PC-3 (cell line): ENCODE data around the gene PCDHB2. TPM values are rescaled to one million over a fixed set of nuclear protein-coding genes. Genes with fewer than 3 reads are reported as not detected.

Source experiments
- ATAC-seq: fragments of 200-7000 bp; cut with Tn5 transposase; 2 replicates; pipeline ENCODE4 v1.9.1; 2020; ENCODE audit warnings: mild to moderate bottlenecking, moderate library complexity
- Bru-seq: library from RNA; stranded (reverse); fragments of 400-500 nt; gene quantifications from one replicate; lab custom pipeline; 2021; lab: Mats Ljungman, UMichigan
- BruChase-seq, 2 experiments: library from RNA; stranded (reverse); fragments of 400-500 nt; gene quantifications; one replicate each; lab custom pipeline; 2021; lab: Mats Ljungman, UMichigan
- BruUV-seq: library from RNA; stranded (reverse); fragments of 400-500 nt; replicated peaks from 2 replicates; lab custom pipeline; 2021; lab: Mats Ljungman, UMichigan
- CTCF ChIA-PET: fragments of 300-600 bp; sonication (Branson Sonifier 250); formaldehyde crosslinking; loops from one replicate; lab custom pipeline; 2022; ENCODE audit warnings: antibody characterized with exemption; lab: Charles Lee
- POLR2A ChIA-PET: fragments of 300-600 bp; sonication (Branson Sonifier 250); formaldehyde crosslinking; loops from one replicate; lab custom pipeline; 2022; ENCODE audit warnings: antibody characterized with exemption; ENCODE audit not compliant: unreplicated experiment; lab: Charles Lee
- DNase-seq: peaks from one replicate; pipeline ENCODE4 v3.0.0-alpha.2; 2015
- H2AFZ ChIP-seq: fragments of 300-600 bp; sonication (generic); 2 replicates; pipeline ENCODE4 v1.6.0; 2016; ENCODE audit warnings: antibody characterized with exemption, low read length
- H3F3A ChIP-seq: fragments of 300-600 bp; sonication (generic); one replicate; pipeline ENCODE4 v1.6.0; 2017; ENCODE audit warnings: antibody characterized with exemption, low read length, control low read depth, mild to moderate bottlenecking; ENCODE audit not compliant: unreplicated experiment
- H3K27ac ChIP-seq: fragments of 300-600 bp; sonication (generic); 2 replicates; pipeline ENCODE4 v1.5.1; 2016; ENCODE audit warnings: mild to moderate bottlenecking, low read length
- H3K27me3 ChIP-seq: fragments of 300-600 bp; sonication (generic); 2 replicates; pipeline ENCODE4 v1.6.1; 2016; ENCODE audit warnings: low read length, mixed read lengths
- H3K36me3 ChIP-seq: fragments of 300-600 bp; sonication (generic); 2 replicates; pipeline ENCODE4 v1.6.1; 2016; ENCODE audit warnings: low read depth, mixed run types, low read length, mixed read lengths
- H3K4me1 ChIP-seq: fragments of 300-600 bp; sonication (generic); 2 replicates; pipeline ENCODE4 v1.5.1; 2016; ENCODE audit warnings: low read length; ENCODE audit not compliant: insufficient read depth
- H3K4me2 ChIP-seq: fragments of 300-600 bp; sonication (generic); 2 replicates; pipeline ENCODE4 v1.6.0; 2016; ENCODE audit warnings: low read length
- H3K4me3 ChIP-seq: fragments of 300-600 bp; sonication (generic); 2 replicates; pipeline ENCODE4 v1.5.1; 2016; ENCODE audit warnings: mild to moderate bottlenecking, low read length, mixed read lengths
- H3K79me2 ChIP-seq: fragments of 300-600 bp; sonication (generic); 2 replicates; pipeline ENCODE4 v1.6.1; 2017; ENCODE audit warnings: low read length, mixed read lengths
- H3K9ac ChIP-seq: fragments of 300-600 bp; sonication (generic); 2 replicates; pipeline ENCODE4 v1.6.0; 2016; ENCODE audit warnings: mild to moderate bottlenecking, low read length
- H3K9me2 ChIP-seq: fragments of 300-600 bp; sonication (generic); replicated peaks from 2 replicates; pipeline ENCODE4 v1.6.1; 2016; ENCODE audit warnings: mixed run types, low read length, mixed read lengths
- H3K9me3 ChIP-seq: fragments of 300-600 bp; sonication (generic); 2 replicates; pipeline ENCODE4 v1.6.1; 2016; ENCODE audit warnings: low read length, mixed read lengths
- H4K20me1 ChIP-seq: fragments of 300-600 bp; sonication (generic); 2 replicates; pipeline ENCODE4 v1.6.1; 2016; ENCODE audit warnings: low read length, mixed read lengths
- CTCF ChIP-seq: fragments of 300-600 bp; sonication (generic); conservative IDR thresholded peaks from 2 replicates; pipeline ENCODE4 v1.5.1; 2017; ENCODE audit warnings: antibody characterized with exemption, low read depth, mild to moderate bottlenecking, low read length
- EZH2 ChIP-seq: fragments of 300-600 bp; sonication (generic); IDR thresholded peaks from one replicate; pipeline ENCODE4 v1.6.1; 2017; ENCODE audit warnings: antibody characterized with exemption, mild to moderate bottlenecking, low read length; ENCODE audit not compliant: unreplicated experiment
- EZH2phosphoT487 ChIP-seq: fragments of 300-600 bp; sonication (generic); IDR thresholded peaks from 2 replicates; pipeline ENCODE4 v1.6.1; 2018; ENCODE audit warnings: mild to moderate bottlenecking, antibody characterized with exemption, low read length, borderline replicate concordance
- intact Hi-C: fragments of 100-400 bp; cut with micrococcal nuclease; formaldehyde crosslinking; loops from 2 replicates; pipeline ENCODE4 v1.9.0; 2023
- long read RNA-seq: library from polyadenylated mRNA; unstranded; transcript quantifications from one replicate; pipeline ENCODE4 v2.0.0, GENCODE V29; 2021; ENCODE audit not compliant: unreplicated experiment
- total RNA-seq: library from RNA; depleted of rRNA; stranded (reverse); fragments of >200 nt; gene quantifications from 2 replicates; pipeline ENCODE4 v1.2.3, GENCODE V29; 2014; rRNA removed

PCDHB2 gene
- total RNA-seq = 13.8 and 15.0 TPM in 2 replicates
- percentile 63 among the genes with signal in this experiment for Bru-seq, nascent RNA
- BruChase-seq, experiment 1, labeled RNA remaining after a 6-hour chase = percentile 85 among the genes with signal in this experiment
- percentile 82 among the genes with signal in this experiment for BruChase-seq, experiment 2, labeled RNA remaining after a 2-hour chase
- long read RNA-seq, full-length matches to known transcripts = 39 of 39 reads
- long read RNA-seq, partial matches to known transcripts = 0 of 39 reads
- long read RNA-seq, other reads (novel, unspliced or antisense) = 0 of 39 reads

- H3K36me3 ChIP-seq = peaks cover 3% of the 10 kb centered on the region; the same call in 1 of the 2 replicates
- DNase-seq (peak; percentile 81), ATAC-seq (peak; percentile 97)
- 0 out of 2 replicates have a peak, but pooled peaks cover 8% of the 10 kb centered on the region for H3K79me2 ChIP-seq
- CTCF ChIA-PET = interaction anchor here (0.6 to 1.5 kb wide), 7 partner anchors 55 to 469 kb away, joined by 3 to 6 read pairs (median 4); partner anchors contain the start of genes PCDHB9 and PCDHGA1
- peak within 1 kb of the TSS; percentile 90 for H2AFZ ChIP-seq
- H3K4me1 ChIP-seq = no peaks in the 10 kb centered on the region
- POLR2A ChIA-PET = interaction anchor here (0.6 kb wide), 3 partner anchors 52 to 416 kb away, joined by 3 to 6 read pairs (median 3); no protein-coding TSS in a partner anchor
- H3K9me3 ChIP-seq = no peaks in the 10 kb centered on the region
- H3K4me2 ChIP-seq = peak within 1 kb of the TSS; percentile 72
- peak within 1 kb of the TSS; percentile 70 for H3K9ac ChIP-seq
- peak within 1 kb of the TSS; percentile 72 for H3K4me3 ChIP-seq
- H3K27ac ChIP-seq = no peak within 1 kb of the TSS
- no peaks in the 10 kb centered on the region for H3K9me2 ChIP-seq
- H3F3A ChIP-seq = no peaks in the 10 kb centered on the region
- peak; percentile 73 for TF ChIP-seq CTCF
- no peak for TF ChIP-seq EZH2phosphoT487
- H3K27me3 ChIP-seq = no peaks in the 10 kb centered on the region
- intact Hi-C loops = loop anchor here (2.0 to 5.0 kb wide), 3 partner anchors 93 to 466 kb away; partner anchors contain the start of genes PCDHB9 and PCDHGA5
- BruUV-seq = TSS peak; percentile 72
- no peaks in the 10 kb centered on the region for H4K20me1 ChIP-seq
Measured at GRCh38 chr5:141094481-141095262, at the start of gene PCDHB2. TSS of gene PCDHB2 (plus strand) at chr5:141094615. CDS start at chr5:141094791, 176 bp downstream.

DNA sequence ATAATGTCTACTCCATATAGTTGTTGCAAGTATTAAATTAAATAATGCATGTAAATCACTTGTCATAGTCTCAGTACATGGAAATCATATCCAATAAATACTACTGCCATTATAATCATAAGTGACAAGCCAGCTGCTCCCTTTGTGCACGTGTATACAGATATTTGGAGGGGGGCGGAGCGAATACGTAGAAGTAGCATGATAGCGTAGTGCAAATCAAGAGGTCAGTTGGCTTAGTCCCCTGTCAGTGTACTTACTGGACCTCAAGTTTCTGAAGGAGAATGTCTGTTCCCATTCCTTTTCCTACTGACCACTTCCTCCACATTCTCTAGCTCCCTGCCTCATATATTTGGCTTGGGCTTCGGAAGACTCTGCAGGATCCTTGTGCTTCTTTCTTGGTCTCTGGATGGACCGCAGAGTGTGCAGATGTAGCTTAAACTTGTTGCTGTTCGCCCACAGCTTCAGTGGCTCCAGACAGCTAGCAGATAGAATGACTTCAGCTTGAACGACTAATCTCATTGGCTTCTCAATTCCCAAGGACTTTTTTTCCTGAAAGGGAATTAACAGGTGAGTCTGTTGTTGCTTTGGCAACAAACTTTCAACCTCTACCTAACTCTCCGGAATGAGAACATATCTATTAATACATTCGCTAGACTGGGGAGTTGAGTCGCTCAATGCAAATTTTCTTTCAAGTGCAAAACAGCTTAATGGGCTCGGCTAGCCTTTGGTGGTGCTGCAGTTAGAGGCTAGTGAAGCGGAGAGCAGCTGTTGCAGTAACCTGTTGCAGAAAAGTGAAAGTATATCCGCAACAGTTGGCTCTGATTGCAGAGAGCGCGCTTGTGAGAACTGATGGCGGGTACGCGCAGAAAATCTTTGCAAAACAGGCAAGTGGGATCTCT is 43.5 kb upstream of the PCDHB2 start, which contains the start of gene PCDHB1:
TSS of gene PCDHB1 (plus strand) at position 753 of the 899 bp plus-strand sequence. CDS start at position 850, 97 bp downstream.
- H3K4me2 ChIP-seq = peak within 1 kb of the TSS; percentile 88
- H3F3A ChIP-seq = no peaks in the 10 kb centered on the region
- peak; percentile 77 for ATAC-seq

More for the DNA sequence above, 43.5 kb upstream of the PCDHB2 start, which contains the start of gene PCDHB1:
- Histone ChIP-seq H3K4me3 (peak within 1 kb of the TSS; percentile 80), H3K27me3 (no peaks in the 10 kb centered on the region), H3K4me1 (no peaks in the 10 kb centered on the region), H3K9me3 (no peaks in the 10 kb centered on the region), H3K79me2 (no peaks in the 10 kb centered on the region), H3K9me2 (no peaks in the 10 kb centered on the region), H3K9ac (no peak within 1 kb of the TSS), H3K27ac (no peak within 1 kb of the TSS), H4K20me1 (no peaks in the 10 kb centered on the region), H2AFZ (peak within 1 kb of the TSS; percentile 89), H3K36me3 (no peaks in the 10 kb centered on the region)
- CTCF ChIA-PET = interaction anchor here (0.8 to 1.2 kb wide), 2 partner anchors 10 to 209 kb away, joined by 3 read pairs; no protein-coding TSS in a partner anchor
- peak; percentile 34 for DNase-seq
- POLR2A ChIA-PET = interaction anchor here (0.6 kb wide), 2 partner anchors 235 to 871 kb away, joined by 3 to 4 read pairs; no protein-coding TSS in a partner anchor
- TF ChIP-seq EZH2 (no peak), EZH2phosphoT487 (no peak), CTCF (no peak)
- BruUV-seq = no TSS peak
- intact Hi-C loops = no loop called here
